HUDEP-2 (cell line): Measurements from ENCODE around the gene TRIM47.

ENCODE experiments used
- DNase-seq, 76 experiments: peaks; one replicate each; lab custom pipeline; 2025; ENCODE audit not compliant: unreplicated experiment in 76 of 76; lab: John Stamatoyannopoulos, UW

Gene TRIM47

GRCh38 chr17:75892556-75893224, 14.3 kb upstream of the TRIM47 start:
- DNase-seq: no peak

GRCh38 chr17:75891605-75892555, 13.5 kb upstream of the TRIM47 start:
- DNase-seq: no peak

GRCh38 chr17:75891022-75891604, 12.7 kb upstream of the TRIM47 start:
- DNase-seq: no peak

- DNase-seq: no peak
These were observed 11.1 kb upstream of the TRIM47 start for GRCh38 chr17:75889454-75889853.

GRCh38 chr17:75888484-75888883, 10.1 kb upstream of the TRIM47 start:
- no peak for DNase-seq

DNA sequence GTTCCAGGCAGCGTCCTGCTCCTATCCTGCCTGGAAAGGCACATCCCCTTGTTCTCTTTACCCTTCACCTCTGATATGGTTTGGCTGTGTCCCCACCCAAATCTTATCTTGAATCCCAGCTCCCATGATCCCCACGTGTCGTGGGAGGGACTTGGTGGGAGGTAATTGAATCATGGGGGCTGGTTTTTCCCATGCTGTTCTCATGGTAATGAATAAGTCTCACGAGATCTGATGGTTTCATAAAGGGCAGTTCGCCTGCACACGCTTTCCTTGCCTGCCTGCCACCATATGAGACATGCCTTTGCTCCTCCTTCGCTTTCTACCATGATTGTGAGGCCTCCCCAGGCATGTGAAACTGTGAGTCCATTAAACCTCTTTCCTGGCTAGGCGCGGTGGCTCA, 7.5 kb upstream of the TRIM47 start:
- DNase-seq: peak in 8 of 76 experiments; percentile 15 to 37 (median 26)

DNA sequence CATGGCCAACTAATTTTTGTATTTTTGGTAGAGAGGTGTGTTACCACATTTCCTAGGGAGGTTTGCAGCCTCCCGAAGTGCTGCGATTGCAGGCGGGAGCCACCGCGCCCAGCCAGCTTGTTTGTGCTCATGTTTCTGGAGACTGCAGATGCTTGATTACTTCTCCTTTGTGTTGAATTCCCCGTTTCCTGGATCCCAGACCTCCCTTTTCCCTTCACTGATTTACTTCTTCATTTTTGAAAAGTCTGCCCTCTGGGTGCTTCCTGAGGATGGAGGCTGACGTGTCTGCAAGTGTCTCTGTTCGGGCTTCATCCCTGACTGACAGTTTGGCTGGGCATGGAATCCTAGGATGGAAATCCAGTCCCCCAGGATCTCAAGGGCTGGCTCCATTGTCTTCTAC, 7.0 kb upstream of the TRIM47 start:
- no peak for DNase-seq

DNA sequence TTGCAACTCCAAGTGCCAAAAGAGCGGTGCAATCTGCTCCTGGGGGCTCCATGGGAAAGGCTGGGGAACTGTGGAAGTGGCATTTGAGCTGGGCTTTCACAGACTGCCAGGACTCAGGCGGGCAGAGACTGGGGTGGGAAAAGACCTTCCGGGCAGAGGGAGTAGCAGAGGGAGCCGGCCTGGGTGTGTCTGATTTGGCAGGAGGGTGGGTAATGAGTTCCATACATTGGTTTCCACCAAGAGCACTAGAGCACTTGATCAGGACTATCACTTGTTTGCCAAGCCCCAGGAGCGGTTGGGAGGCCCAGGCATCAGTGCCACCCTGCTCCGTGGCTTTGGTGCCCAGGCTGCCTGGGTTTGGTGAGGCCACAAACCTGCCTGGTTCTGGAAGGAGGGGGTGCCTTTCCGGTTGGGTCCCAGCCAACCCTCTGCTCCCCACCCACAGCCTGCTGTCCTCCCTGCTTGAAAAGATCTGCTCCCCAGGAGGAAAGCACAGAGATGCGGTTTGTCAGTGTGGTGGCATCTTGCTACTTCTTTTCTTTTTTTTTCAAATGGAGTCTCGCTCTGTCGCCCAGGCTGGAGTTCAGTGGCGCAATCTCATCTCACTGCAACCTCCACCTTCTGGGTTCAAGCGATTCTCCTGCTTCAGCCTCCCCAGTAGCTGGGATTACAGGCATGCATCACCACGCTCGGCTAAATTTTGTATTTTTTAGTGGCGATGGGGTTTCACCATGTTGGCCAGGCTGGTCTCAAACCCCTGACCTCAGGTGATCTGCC, 3.5 kb upstream of the TRIM47 start:
- DNase-seq: peak in 3 of 76 experiments; percentile 8 to 29 (median 26)

- peak in 6 of 76 experiments; percentile 13 to 32 (median 24) for DNase-seq
These were observed 1.9 kb upstream of the TRIM47 start for GRCh38 chr17:75880266-75880665.

DNA sequence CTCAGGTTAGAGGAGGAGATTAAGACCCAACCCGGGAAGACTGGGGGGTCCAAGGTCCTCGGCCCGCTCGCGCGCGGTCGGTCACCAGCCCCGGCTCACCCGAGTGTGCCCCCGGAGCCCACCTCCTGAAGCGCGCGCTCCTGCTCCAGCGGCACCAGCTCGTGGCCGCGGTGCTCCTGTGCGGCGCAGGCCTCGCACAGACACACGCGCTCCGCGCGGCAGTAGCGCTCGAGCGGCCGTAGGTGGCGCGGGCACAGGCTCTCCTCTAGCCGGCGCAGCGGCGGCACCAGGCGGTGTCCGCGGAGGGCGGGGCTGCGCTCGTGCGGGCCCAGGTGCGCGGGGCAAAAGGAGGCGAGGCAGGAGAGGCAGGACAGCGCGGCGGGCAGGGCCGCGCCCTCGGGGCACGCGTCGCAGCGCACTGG, 618 bp downstream of the TRIM47 start:
- DNase-seq: peak in 51 of 76 experiments; percentile 9 to 72 (median 47)

GRCh38 chr17:75876938-75877751, 1.2 kb downstream of the TRIM47 start:
- peak in 1 of 76 experiments; percentile 35 for DNase-seq

GRCh38 chr17:75876190-75876937, 2.0 kb downstream of the TRIM47 start:
- DNase-seq: no peak

- no peak for DNase-seq
These were observed 2.5 kb downstream of the TRIM47 start for GRCh38 chr17:75875940-75876189.

- DNase-seq: no peak
These were observed 3.0 kb downstream of the TRIM47 start for GRCh38 chr17:75875182-75875939.

GRCh38 chr17:75874323-75875181, 3.8 kb downstream of the TRIM47 start:
- no peak for DNase-seq

DNA sequence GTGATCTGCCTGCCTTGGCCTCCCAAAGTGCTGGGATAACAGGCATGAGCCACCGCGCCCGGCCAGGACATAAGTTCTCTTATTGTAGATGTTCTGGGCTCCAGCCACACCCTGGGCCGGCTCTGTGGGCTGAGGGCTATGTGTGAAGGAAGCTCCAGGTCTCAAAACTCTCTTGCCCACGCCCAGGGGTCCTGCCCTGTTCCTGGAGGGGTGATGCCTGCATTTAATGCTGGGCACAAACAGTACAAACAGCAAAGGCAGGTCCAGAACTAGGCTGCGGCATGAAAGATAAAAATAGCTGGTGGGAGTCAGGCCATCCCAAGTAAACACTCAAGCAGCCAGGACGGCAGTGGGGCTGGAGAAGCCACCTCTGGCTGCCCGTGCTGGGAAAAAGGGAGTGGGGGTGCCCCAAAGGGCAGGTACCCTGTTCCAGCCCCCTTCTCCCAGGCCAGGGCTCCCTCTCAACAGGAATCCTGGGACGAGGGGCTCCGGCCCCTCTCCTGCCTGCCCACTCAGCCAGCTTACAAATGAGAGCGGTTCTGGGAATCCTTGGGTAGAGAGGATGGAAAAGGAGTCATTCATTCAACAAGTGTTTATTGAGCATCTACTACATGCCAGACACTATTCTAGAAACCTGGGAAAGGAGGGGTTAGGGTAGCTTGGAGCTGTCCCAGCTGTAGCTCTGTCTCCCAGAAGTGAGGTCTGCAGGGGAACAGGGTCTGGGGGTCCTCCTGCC, 4.6 kb downstream of the TRIM47 start:
- DNase-seq: no peak
